Bronchial epithelial cell (primary cell): Measurements from ENCODE around the gene NRXN3. TPM values are rescaled to one million over a fixed set of nuclear protein-coding genes. Genes with fewer than 3 reads are reported as not detected.

Experiments
- DNase-seq: peaks from one replicate; pipeline ENCODE4 v3.0.0-alpha.2; 2010; ENCODE audit warnings: low read depth
- FAIRE-seq: peaks from 2 replicates; lab custom pipeline; 2011; peaks lifted over from hg19 to GRCh38; lab: Jason Lieb, UNC
- H3K27me3 ChIP-seq: 2 replicates; pipeline ENCODE4 v1.5.1; 2011; ENCODE audit warnings: low read length; ENCODE audit not compliant: control insufficient read depth, insufficient read depth
- H3K36me3 ChIP-seq: 2 replicates; pipeline ENCODE4 v1.5.1; 2011; ENCODE audit warnings: low read length; ENCODE audit not compliant: control insufficient read depth, insufficient read depth
- H3K4me3 ChIP-seq: 2 replicates; pipeline ENCODE4 v1.5.1; 2011; ENCODE audit warnings: mild to moderate bottlenecking, low read depth, low read length, control low read depth
- CTCF ChIP-seq: IDR thresholded peaks from 2 replicates; pipeline ENCODE4 v1.5.1; 2011; ENCODE audit warnings: mild to moderate bottlenecking, moderate library complexity, low read length, control low read depth, inconsistent platforms; ENCODE audit not compliant: insufficient read depth, severe bottlenecking
- total RNA-seq: library from RNA; depleted of rRNA; stranded (reverse); fragments of >200 nt; gene quantifications from 2 replicates; pipeline ENCODE4 v1.2.1, GENCODE V29; 2014

NRXN3 gene
- total RNA-seq, 1 donor from 2014 or later = under 0.01 TPM

DNA sequence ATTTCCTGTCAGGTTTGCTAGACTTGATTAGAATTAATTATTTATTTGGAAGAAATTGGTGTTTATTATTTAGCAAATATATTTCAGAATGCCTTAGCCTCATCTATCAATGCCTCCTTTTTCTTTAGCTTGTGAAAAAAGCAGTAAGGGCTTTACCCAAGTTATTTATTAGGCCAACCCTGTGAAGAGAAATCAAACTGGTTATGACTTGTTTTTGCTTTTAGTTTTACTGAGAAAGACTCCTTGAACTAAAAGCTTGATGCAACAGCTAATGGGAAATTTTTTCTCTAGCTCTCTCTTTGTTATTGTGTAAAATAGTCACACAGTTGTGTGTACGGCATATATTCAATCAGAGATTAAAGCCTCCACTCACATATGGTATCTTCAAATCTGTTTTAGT, 1734.3 kb downstream of the NRXN3 start:
- DNase-seq (no peak), FAIRE-seq (no peak)
- Histone ChIP-seq H3K4me3 (no peak overlapping the region), H3K36me3 (no peaks in the 10 kb centered on the region), H3K27me3 (no peaks in the 10 kb centered on the region)
- no peak for TF ChIP-seq CTCF

- Histone ChIP-seq H3K27me3 (no peaks in the 10 kb centered on the region), H3K36me3 (no peaks in the 10 kb centered on the region), H3K4me3 (no peak overlapping the region)
- DNase-seq (no peak), FAIRE-seq (no peak)
- TF ChIP-seq CTCF = no peak
Measured at GRCh38 chr14:79906994-79907393, 1736.8 kb downstream of the NRXN3 start.

GRCh38 chr14:79910086-79910485, 1739.9 kb downstream of the NRXN3 start:
- Histone ChIP-seq H3K27me3 (no peaks in the 10 kb centered on the region), H3K4me3 (no peak overlapping the region), H3K36me3 (no peaks in the 10 kb centered on the region)
- FAIRE-seq (no peak), DNase-seq (no peak)
- TF ChIP-seq CTCF = no peak

GRCh38 chr14:79911744-79912143, 1741.6 kb downstream of the NRXN3 start:
- no peak overlapping the region for H3K4me3 ChIP-seq
- no peak for DNase-seq
- no peaks in the 10 kb centered on the region for H3K36me3 ChIP-seq
- no peak for TF ChIP-seq CTCF
- H3K27me3 ChIP-seq = no peaks in the 10 kb centered on the region
- FAIRE-seq = no peak

DNA sequence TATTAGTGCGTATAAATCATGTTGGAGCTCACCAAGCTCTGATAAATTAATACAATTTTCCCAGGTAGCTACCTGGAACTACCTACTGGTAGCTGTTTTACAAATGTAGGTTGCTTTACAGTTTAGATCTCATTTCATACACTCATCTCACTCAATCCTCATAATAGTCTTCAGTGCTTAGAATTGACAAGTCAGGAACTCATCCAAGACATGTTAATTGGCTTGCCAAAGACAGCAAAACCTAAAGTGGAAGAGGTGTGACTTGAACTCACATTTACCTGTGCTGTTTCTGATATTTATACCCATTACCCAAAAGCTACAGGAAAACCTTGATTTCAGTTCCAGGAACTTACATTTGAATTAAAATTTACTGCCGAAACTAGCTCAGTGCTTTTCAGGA, 1744.4 kb downstream of the NRXN3 start:
- TF ChIP-seq CTCF = no peak
- FAIRE-seq (no peak), DNase-seq (no peak)

DNA sequence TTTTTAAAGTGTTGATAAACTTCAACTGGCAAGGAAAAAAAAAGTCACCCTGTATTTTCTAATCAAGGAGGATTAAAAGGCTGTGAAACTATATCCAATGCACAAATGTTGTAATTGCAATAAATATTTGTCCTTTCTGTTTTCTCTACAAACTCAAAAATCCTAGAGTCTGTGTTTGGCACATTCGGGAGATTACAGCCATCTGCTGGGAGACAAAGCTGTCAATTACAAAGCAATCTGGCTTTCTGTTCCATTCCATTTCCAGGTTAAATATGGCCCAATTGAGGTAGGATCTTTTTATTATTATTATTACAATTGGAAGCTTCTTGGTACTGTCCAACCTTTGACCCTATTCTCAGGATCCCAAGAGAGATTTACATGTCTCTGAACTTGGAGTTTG, 1745.2 kb downstream of the NRXN3 start:
- no peak for TF ChIP-seq CTCF
- no peaks in the 10 kb centered on the region for H3K27me3 ChIP-seq
- DNase-seq = no peak
- FAIRE-seq = no peak
- no peak overlapping the region for H3K4me3 ChIP-seq
- H3K36me3 ChIP-seq = no peaks in the 10 kb centered on the region

More for the DNA sequence above, 1744.4 kb downstream of the NRXN3 start:
- no peak overlapping the region for H3K4me3 ChIP-seq
- no peaks in the 10 kb centered on the region for H3K27me3 ChIP-seq
- no peaks in the 10 kb centered on the region for H3K36me3 ChIP-seq
